NAMALWA (cell line): ENCODE data around the gene UNC119B.

Experiments
- DNase-seq: peaks from one replicate; pipeline ENCODE4 v3.0.0-alpha.2; 2015; ENCODE audit warnings: low spot score

The UNC119B gene

DNA sequence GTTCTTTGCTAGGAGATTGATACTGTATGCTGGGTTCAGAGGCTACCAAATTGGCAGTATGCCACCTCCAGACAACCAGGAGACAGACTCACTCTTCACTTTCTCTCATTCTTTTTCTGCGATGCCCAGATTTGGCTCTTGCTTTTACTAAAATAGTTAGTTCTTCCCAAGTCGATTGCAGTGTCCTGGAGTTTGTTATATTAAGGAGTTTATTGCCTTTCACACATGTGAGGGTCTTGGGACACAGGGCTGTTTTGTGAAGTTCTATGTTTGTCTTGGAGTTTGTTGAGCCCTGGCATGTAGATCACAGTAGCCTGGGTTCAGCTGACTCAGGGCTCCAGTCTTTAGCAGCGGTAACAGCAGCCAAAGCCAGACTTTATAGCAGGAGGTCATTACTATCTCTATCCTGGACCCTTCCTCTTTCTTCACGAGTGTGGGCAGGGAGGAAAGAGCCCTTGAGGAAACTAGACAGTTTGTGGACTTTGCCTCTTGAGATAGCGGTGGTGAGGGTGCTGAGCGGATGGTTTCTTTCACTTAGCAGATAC, 21.7 kb upstream of the UNC119B start:
- peak; percentile 42 for DNase-seq

DNA sequence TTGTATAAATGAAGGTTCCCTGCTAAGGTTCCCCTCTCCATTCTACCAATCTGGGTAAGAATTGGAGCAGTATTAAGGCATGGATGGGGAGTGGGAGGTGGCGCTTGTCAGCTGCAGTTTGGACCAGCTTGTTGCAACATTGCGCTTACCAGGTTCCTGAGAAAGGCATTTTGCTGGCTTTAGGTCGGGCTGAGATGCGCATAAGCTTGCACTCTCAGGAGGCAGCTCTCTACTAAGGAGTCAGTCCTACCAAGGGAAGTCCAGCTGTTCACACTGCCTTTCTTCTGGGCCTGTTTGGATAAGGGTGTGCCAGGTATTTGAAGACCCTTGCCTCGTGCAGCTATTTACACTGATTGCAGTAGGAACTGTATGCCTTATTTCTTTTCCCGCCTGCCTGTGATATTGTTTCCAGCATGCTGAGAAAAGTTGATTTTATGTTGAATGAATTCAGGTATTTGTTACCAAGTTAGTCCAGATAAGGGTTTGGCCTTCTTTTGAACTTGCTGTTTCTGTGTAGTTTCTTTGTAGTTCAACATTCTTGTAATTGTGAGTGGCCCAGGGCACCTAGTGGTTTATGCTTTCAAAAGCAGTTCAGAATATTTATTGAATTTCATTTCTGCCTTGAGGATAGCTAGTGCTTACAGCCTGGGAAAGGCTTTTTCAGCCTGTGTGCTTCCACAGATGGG, 20.7 kb upstream of the UNC119B start:
- no peak for DNase-seq

DNA sequence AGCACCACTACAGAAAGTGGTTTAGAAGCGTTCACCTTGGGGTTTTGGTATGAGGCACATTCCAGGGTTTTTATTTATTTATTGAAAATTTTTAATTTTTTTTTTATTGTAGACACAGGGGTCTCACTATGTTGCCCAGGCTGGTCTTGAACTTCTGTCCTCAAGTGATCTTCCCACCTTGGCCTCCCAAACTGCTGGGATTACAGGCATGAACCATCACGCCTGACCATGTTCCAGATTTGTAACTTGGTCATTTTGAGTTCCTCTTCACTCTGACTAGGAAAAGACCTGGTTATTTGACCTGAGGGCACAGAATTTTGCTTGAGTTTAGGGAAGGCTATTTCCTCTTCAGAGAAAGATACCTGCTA, 20.2 kb upstream of the UNC119B start:
- DNase-seq = no peak

DNA sequence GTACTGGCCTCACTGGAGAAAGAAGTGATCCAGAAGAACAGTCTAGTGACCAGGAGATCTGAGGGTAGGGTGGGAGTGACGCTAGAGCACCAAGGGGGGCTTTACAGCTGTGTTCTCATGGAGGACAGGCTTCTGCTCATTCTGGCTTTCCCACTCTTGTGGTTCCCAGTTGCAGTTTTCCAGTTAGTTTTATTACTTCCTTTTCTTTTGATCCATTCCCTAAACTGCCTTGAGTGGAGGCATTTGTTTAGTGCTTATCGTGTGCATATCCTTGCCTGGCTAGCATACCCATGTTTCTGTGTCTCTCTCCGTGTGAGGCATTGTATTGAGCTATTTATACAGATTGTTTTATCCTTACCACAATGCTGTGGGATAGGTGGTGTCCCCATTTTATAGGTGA, 19.3 kb upstream of the UNC119B start:
- DNase-seq = no peak

DNA sequence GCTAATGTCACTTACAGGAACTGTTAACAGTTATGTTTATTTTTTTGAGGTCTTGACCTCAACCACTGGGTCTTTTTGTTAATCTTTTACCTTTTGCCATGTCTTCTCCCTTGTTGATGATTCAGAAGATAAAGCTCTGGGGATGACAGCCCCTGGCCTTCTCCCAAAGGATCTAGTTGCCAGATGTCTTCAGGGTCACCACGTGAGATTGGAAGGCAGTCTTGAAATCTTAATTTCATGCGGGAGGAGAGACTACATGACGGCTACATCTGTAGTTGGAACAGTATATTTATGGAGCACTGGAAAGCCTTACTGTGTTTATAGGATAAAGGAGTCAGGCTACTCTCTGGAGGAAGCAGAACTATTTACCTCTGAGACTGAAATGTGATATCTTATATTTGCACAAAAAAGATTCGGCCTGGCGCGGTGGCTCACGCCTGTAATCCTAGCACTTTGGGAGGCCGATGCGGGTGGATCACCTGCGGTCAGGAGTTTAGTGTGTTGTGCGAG, 17.7 kb upstream of the UNC119B start:
- no peak for DNase-seq

DNA sequence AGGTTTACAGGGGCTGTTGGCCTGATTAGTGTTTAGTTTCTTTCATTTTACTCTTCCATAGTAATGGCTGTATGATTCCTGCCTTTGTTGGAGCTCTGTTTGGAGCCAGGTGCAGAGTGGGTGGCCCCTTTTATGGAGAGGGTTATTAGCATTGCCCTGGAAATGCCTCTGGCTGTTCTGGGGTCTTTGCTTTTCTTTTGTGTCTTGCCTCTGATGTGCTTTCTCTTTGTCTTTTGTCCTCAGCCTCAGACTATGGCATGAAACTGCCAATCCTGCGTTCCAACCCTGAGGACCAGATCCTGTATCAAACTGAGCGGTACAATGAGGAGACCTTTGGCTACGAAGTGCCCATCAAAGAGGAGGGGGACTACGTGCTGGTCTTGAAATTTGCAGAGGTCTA, 16.4 kb upstream of the UNC119B start:
- DNase-seq = no peak

DNA sequence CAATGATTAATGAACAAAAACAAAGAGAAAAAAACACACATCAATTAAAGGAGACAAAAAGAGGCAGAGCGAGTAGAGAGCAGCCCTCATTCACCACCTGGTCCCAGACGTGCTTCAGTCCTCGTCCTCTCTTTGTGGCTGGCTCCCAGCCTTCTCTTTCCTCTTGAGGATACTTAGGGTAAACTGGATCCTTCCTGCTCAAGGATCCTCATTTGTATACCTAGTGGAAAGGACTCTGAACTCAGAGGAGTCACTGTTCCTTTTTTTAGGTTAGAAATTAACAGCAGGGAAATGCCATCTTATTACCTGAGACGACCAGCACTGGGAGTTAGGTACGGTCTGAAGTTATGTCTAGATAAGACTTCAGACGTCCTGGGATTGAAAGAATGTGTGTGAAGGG, 13.6 kb upstream of the UNC119B start:
- no peak for DNase-seq

DNA sequence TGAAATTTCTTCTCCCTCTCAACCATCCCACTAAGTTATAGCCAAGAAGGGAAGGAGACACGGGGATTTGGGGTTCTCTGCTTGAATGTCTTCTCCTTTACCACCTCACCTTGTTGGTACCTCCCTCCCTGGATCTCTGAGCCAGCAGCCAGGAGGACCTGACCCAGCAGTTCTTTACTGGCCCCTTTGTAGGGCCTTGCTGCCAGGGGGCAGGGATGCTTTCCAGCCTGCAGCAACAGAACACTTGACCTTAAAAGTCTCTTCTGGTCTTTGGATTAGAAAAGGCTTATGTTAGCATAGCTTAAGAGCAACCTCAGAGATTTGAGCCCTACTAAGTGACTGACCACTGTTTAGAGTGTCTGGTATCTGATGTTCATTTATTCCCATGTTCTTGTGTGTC, 12.9 kb upstream of the UNC119B start:
- DNase-seq = no peak

DNA sequence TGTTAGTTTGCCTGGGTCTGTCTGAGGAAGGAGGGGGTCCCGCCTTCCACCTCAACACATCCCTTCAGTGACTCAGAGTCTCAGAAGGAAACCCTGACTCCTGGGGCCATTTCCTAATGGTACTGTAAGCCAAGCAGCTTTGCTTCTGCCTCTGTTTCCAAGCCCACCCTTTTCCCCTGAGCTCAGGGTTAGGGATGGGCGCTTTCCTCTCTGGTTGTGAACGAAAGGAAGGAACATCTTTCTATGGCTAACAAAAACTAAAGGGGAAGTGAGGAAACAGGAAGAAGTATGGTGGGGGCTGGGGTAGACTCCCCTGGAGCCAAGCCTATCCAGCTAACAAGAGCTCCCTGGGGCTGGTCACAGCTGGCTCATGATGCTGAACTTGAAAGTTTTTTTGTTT, 11.6 kb upstream of the UNC119B start:
- DNase-seq = no peak

DNA sequence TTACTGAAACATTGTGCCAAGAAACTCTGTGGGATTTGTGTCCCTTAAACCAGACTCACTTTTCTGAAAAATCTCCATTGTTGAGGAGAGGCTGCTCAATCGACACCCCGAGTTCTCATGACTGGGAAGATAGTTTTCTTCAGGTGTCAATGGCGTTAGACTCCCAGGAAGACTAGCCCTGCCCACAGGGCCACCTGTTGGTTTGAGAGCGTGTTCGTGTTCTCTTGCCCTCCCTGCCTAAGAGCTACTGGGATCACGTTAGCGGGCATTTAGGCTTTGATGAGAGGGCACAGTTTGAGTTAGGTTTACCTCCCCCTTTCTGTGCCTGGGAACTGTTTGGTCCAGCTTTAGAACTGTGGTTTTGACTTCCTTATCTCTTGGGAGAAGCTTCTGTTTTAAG, 10.7 kb upstream of the UNC119B start:
- DNase-seq = no peak

DNA sequence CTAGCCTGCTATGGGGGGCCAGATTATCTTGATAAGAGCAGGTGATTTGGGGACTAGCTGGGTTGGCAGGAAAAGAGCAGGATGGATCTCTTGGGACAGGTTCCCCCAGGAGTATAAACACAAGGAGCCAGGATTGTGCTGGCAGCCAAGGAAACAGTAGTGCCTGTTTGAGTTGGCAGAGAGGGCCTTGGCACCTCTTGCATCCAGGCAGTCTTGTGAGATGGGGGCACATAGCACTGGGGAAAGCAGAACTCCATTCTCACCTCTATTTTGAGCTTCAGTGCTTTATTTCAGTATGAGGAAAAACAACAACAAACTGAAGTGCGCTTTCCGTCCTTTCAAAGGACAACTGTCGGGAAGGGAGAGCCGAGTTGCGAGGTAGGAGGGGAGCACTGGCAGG, 9.4 kb upstream of the UNC119B start:
- DNase-seq = no peak

DNA sequence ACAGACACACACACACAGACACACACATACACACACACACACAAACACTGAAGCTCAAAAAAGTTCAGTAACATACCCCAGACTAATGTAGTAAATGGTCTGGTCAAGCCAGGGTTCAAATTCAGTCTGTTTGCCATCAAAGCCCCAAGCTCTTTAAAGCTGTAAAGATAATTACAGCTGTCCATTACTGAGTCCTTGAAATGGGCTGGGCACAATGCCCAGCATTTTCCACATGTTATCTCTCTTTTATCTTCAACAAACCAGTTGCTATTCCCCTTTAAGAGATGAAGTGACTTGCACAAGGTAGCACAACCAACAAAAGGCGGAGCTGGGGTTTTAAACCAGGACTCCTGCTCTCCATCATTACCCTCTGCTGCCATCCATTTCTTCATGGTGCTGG, 7.6 kb upstream of the UNC119B start:
- no peak for DNase-seq

DNA sequence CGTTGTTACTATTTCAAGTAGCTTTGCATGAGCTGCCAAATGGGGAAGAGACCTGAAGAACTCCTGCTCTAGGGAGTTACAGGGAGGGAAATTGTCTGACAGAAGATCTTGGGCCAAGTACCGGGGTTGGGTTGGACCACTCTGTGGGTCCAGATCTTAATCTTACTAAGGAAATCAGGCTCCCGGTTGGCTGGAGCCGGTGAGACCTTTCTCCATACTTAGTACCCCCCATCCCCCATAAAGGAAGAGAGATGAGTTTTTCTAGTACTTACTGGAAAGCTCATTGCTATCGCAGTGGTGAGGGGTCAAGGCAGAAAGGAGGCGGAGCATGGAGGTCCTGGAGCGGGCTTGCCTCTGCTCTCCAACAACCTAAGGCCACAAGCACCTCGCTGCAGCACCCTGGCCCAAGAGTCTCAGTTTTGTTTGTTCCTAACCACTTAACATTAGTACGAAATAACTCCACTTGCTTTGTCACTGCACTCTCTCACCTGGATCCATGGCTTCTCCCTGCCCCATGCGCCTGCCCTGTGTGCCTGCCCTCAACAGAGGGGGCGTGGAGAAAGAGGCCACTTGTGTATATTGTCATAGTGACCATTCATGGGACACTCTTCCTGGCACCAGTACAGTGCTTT, 6.8 kb upstream of the UNC119B start:
- DNase-seq = no peak

DNA sequence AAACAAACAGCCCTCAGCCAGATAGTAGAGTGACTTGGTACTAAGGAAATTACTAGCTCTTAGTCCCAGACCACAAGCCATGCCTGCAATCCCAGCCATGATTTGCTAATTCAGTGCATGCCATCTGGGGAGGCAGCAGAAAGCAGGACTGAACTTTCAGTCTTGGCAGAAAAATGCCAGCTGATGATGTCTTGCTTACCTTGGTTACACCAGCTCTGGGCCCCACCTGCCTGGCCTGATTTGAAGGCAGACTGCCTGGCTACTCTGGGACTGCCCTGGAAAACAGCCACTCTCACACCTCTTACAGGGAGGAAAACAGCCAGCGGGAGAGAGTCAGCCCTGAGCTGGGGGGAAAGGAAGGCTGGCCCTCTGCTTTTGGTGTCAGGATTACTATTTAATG, 4.6 kb upstream of the UNC119B start:
- no peak for DNase-seq

DNA sequence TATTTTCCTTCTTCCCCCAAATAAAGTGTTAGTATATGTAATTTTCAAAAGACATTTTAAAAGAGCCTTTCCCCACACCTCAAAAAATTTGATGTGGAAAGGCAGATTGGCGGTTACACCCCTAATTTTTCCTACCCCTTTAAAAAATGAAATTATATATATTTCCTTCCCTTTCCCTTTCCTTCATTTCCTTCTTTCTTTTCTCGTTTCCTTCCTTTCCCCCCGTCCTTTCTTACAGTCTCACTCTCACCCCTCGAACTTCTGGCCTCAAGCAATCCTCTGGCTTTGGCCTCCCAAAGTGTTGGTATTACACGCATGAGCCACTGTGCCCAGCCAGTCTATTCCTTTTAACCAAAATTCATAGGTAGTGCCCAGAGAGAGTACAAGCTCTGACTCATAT, 4.2 kb upstream of the UNC119B start:
- no peak for DNase-seq

DNA sequence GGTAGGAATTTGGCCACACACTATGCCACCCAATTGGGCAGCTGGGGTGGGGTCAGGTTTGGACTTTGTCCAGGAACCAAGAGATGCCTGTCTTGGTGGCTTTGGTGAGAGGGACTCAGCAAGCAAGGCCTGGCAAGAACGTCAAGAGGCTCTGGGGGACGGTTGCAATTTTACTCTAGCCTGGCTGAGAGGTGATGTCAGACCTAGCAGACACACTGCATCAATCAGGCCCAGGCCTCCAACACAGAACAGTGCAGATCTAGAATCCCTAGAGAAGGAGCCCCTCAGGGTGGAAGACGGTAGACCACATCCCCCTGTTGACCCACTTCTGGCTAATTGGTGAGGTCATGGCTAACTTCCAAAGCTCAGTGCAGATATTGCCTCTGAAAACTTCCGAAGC, 1.6 kb upstream of the UNC119B start:
- peak; percentile 12 for DNase-seq

DNA sequence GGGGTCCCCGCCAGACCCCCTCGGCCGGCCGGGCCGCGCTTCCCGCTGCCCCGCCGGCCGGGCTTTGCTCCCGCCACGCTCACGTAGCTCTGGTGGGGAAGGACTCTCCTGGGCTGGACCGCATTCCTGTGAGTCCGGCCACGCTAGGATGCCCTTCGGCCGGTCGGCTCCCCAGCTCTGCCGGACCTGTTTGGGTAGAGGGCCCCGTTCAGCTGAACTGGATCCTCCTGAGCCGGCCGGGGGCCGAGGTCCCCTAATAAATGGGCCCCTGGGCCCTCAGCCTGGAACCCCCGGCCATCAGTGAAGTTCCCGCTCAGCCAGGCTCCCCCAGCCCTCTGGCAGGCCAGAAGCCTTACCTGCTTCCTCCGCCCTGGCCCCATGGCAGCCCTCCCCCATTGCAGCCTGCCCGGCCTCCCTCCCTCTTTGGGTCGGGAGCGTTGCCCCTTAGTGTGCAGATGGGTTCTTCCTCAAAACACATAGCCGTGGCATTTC, 593 bp downstream of the UNC119B start:
- peak; percentile 46 for DNase-seq

DNA sequence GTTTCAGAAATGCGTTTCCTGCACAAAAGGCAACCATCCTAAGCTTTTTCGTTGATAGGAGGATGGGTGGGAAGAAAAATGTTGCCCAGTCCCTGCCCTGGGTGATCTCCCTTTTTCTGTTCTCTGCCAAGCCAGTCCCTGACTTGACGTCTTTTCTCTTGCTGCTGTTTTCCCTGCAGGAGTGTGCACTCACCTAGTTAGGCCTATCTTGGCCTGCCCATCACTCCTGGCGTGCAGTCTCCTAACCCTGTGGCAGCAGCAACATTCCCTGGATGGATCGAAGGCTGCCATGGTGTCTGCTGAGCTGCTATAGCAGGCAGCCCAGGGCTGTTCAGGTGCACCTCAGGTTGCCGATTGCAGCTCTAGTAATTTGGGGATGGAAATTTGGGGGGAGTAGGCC, 1.2 kb downstream of the UNC119B start:
- no peak for DNase-seq

DNA sequence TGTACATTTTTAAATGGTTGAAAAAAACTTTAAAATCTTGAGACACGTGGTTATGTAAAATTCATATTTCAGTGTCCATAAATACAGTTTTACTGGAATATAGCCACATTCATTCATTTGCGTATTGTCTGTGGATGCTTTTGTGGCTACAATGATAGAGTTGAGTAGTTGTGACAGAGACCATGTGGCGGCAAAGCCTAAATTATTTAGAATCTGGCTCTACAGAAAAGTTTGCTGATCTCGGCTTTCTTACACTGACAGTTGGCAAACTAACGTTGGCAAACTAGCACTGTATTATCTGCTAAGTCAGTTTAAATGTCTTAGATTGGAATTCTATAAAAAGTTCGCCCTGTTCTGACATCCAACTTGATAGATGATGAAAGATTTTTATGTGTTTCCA, 2.4 kb downstream of the UNC119B start:
- no peak for DNase-seq

DNA sequence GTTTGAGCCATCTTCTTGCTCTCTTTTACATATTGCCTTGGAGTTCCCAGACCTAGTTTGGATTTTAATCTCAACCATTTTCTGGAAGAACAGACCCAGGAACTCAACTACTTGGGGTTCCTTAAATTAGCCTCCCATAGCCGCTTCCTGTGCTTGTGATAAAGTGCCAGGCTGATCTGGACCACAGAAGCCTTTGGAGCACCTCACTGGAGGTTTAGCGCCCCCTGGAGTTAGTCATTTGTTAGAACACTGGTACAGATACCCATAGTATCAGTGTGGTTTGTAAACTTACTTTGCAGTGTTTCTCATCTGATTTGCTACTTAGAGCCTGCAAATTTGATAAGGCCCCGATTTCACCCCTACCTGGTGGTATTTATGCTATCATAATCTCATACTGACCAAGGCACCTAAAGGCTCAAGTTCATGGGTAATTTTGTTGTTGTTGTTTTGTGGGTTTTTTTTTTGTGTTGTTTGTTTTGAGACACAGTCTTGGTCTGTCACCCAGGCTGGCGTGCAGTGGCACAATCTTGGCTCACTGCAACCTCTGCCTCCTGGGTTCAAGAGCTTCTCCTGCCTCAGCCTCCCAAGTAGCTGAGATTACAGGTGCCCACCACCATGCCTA, 3.7 kb downstream of the UNC119B start:
- DNase-seq = peak; percentile 90

DNA sequence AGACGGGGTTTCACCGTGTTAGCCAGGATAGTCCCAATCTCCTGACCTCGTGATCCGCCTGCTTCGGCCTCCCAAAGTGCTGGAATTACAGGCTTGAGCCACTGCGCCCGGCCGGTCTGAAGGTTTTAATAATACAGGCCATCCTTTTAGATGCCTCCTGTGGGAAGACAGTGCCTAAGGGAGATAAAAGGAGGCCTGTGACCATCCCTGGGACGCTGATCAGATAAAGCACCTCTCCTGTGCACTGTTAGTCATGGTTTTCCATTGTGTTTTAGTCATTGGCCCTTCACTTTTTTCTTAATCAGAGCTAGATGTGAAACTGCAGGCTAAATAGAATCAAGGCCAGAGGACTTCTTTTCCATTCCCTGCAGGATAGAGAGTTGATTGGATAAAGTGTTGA, 7.8 kb downstream of the UNC119B start:
- no peak for DNase-seq

DNA sequence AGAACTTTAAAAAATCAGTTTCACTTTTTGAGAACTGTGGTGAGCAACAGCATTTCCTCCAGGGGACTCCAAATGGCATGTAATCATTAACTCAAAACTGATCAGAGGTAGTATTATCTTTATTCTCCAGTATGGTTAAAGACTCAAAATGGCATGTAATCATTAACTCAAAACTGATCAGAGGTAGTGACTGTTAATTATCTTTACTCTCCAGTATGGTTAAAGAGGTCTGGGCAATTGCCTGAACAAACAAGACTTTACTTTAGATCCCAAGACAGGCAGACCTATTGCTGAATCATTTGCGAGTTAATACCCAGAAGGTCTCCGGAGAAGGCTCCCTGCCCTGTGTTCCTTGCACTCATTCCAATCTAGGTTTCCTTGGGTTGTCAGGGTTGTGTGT, 8.8 kb downstream of the UNC119B start:
- DNase-seq = no peak
